K562 (cell line): ENCODE data around the gene ZNF213. TPM values are rescaled to one million over a fixed set of nuclear protein-coding genes. Genes with fewer than 3 reads are reported as not detected.

ENCODE experiments used
- ATF1 ChIP-seq, 2 experiments: fragments of 450-650 bp in 1 of 2; IDR thresholded peaks; 2 replicates each; pipeline ENCODE4 v1.6.1; 2016; ENCODE audit warnings: missing compliant biosample characterization in 1 of 2, missing genetic modification characterization in 1 of 2
- CBX1 ChIP-seq: sonication (generic); IDR thresholded peaks from 2 replicates; pipeline ENCODE4 v1.6.1; 2016; ENCODE audit warnings: antibody characterized with exemption, low read depth, mild to moderate bottlenecking
- CHAMP1 ChIP-seq: fragments of 450-650 bp; IDR thresholded peaks from 2 replicates; pipeline ENCODE4 v1.6.1; 2016; ENCODE audit warnings: mild to moderate bottlenecking
- DIDO1 ChIP-seq: fragments of 450-650 bp; IDR thresholded peaks from 2 replicates; pipeline ENCODE4 v1.6.1; 2016; ENCODE audit warnings: low read depth, missing biosample characterization, missing genetic modification characterization
- FOXM1 ChIP-seq, 2 experiments: fragments of 450-650 bp in 1 of 2; sonication (generic) in 1 of 2; formaldehyde crosslinking in 1 of 2; IDR thresholded peaks; 2 replicates each; pipeline versions ENCODE4 v1.6.1 to v1.9.0; 2017 to 2022; ENCODE audit warnings: low read depth in 2 of 2, mild to moderate bottlenecking in 2 of 2, missing genetic modification reagents in 1 of 2, moderate library complexity in 1 of 2
- JUND ChIP-seq, 2 experiments: IDR thresholded peaks; 2 replicates in 1 of 2; 3 replicates in 1 of 2; pipeline ENCODE4 v1.6.1; 2011; ENCODE audit warnings: borderline replicate concordance in 2 of 2, low read depth in 2 of 2, low read length in 2 of 2, improper control_type of control experiment in 1 of 2, missing biosample characterization in 1 of 2, missing genetic modification characterization in 1 of 2, missing genetic modification reagents in 1 of 2
- MAZ ChIP-seq, 2 experiments: fragments of 450-650 bp in 1 of 2; sonication (generic) in 1 of 2; formaldehyde crosslinking; IDR thresholded peaks in 1 of 2; conservative IDR thresholded peaks in 1 of 2; 2 replicates each; pipeline versions ENCODE4 v1.4.0 to v1.5.0; 2020; ENCODE audit warnings: mild to moderate bottlenecking in 1 of 2, missing genetic modification reagents in 1 of 2
- MXI1 ChIP-seq: IDR thresholded peaks from 2 replicates; pipeline ENCODE4 v1.6.1; 2011; ENCODE audit warnings: low read depth, mild to moderate bottlenecking, improper control_type of control experiment, low read length
- RAD21 ChIP-seq, 2 experiments: fragments of 250-450 bp in 1 of 2; fragments of 450-650 bp in 1 of 2; sonication (Bioruptor Pico) in 1 of 2; formaldehyde crosslinking in 1 of 2; IDR thresholded peaks in 1 of 2; conservative IDR thresholded peaks in 1 of 2; 2 replicates each; pipeline versions ENCODE4 v1.4.0 to v1.8.0; 2020 to 2022; ENCODE audit warnings: mild to moderate bottlenecking in 2 of 2, moderate library complexity in 1 of 2
- RBBP5 ChIP-seq: fragments of 200-600 bp; sonication (generic); IDR thresholded peaks from 2 replicates; pipeline ENCODE4 v1.6.1; 2012; ENCODE audit warnings: borderline replicate concordance, mild to moderate bottlenecking, low read length, control low read depth, inconsistent platforms; ENCODE audit not compliant: insufficient read depth, poor library complexity, severe bottlenecking
- RUNX1 ChIP-seq: sonication (generic); IDR thresholded peaks from 2 replicates; pipeline ENCODE4 v1.6.1; 2016; ENCODE audit warnings: antibody characterized with exemption, low read depth
- SREBF1 ChIP-seq: fragments of 150-350 bp; IDR thresholded peaks from 2 replicates; pipeline ENCODE4 v1.6.1; 2014; ENCODE audit warnings: antibody characterized with exemption, low read depth, low read length, borderline replicate concordance
- SUPT5H ChIP-seq: fragments of 450-650 bp; IDR thresholded peaks from 2 replicates; pipeline ENCODE4 v1.6.1; 2016
- TAF7 ChIP-seq: fragments of 450-650 bp; IDR thresholded peaks from 2 replicates; pipeline ENCODE4 v1.6.1; 2016; ENCODE audit warnings: missing genetic modification characterization, missing compliant biosample characterization
- TAF9B ChIP-seq: fragments of 450-650 bp; IDR thresholded peaks from 2 replicates; pipeline ENCODE4 v1.6.1; 2018; ENCODE audit warnings: mild to moderate bottlenecking; ENCODE audit not compliant: partially characterized antibody
- TBP ChIP-seq: optimal IDR thresholded peaks from 2 replicates; pipeline ENCODE3; 2011; ENCODE audit warnings: low read depth, low read length, improper control_type of control experiment
- TOE1 ChIP-seq, 2 experiments: fragments of 450-650 bp in 1 of 2; sonication (generic) in 1 of 2; formaldehyde crosslinking in 1 of 2; IDR thresholded peaks; 2 replicates each; pipeline versions ENCODE4 v1.7.1 to v1.8.0; 2016 to 2022; ENCODE audit warnings: borderline replicate concordance in 2 of 2, mild to moderate bottlenecking in 2 of 2, antibody characterized with exemption in 1 of 2, inconsistent platforms in 1 of 2, low read depth in 1 of 2, missing genetic modification reagents in 1 of 2, moderate library complexity in 1 of 2
- TRIM24 ChIP-seq, 2 experiments: fragments of 450-650 bp; IDR thresholded peaks; 2 replicates each; pipeline ENCODE4 v1.6.1; 2016
- ZNF12 ChIP-seq: sonication (generic); formaldehyde crosslinking; IDR thresholded peaks from 2 replicates; pipeline ENCODE4 v1.4.0; 2020; ENCODE audit warnings: mild to moderate bottlenecking, missing genetic modification reagents
- ZNF134 ChIP-seq: fragments of 250-450 bp; sonication (Bioruptor Pico); conservative IDR thresholded peaks from 2 replicates; pipeline ENCODE4 v1.4.0; 2020
- ZNF436 ChIP-seq: fragments of 250-450, 450-650 bp; sonication (Bioruptor Pico); formaldehyde crosslinking; IDR thresholded peaks from 2 replicates; pipeline ENCODE4 v1.7.0; 2020; ENCODE audit warnings: mild to moderate bottlenecking
- polyA plus RNA-seq, 8 experiments: library from polyadenylated mRNA; depleted of rRNA in 4 of 8; stranded (reverse) in 5 of 8; unstranded in 3 of 8; fragments of >200 nt; fragmentation: Nextera tagmentation in 2 of 8; fragmentation: Illumina TruSeq in 1 of 8; extraction: Ambion mirVana in 2 of 8; extraction: Trizol in 1 of 8; gene quantifications; 2 replicates each; pipeline versions ENCODE4 v1.2.1 to v1.2.3, GENCODE V29; 2011 to 2014; ENCODE audit warnings: inconsistent platforms in 1 of 8, missing spikeins in 1 of 8
- total RNA-seq, 7 experiments: library from RNA; depleted of rRNA in 6 of 7; stranded (reverse); fragments of >200 nt in 6 of 7; fragmentation: Illumina TruSeq in 2 of 7; extraction: Trizol in 2 of 7; gene quantifications; 2 replicates each; pipeline versions ENCODE4 v1.2.1 to v1.2.3, GENCODE V29; 2011 to 2021; ENCODE audit warnings: low replicate concordance in 1 of 7
- TF ChIP-seq, protein P1 (sequence below), 2 experiments: IDR thresholded peaks; 2 replicates each; pipeline ENCODE4 v1.6.1; 2011; ENCODE audit warnings: borderline replicate concordance in 1 of 2, control low read depth in 1 of 2, low read depth in 1 of 2, low read length in 1 of 2, mild to moderate bottlenecking in 1 of 2, mixed read lengths in 1 of 2, moderate library complexity in 1 of 2; ENCODE audit not compliant: insufficient read depth in 1 of 2, insufficient read length in 1 of 2, poor library complexity in 1 of 2, severe bottlenecking in 1 of 2; ENCODE audit errors: extremely low read depth in 1 of 2

The ZNF213 gene
- total and polyA plus RNA-seq, 9 of the 15 experiments (the other 6 are each of a cell fraction or from before 2014, with no cell fraction given) = 0.49 to 10.0 (median 1.8) TPM

DNA sequence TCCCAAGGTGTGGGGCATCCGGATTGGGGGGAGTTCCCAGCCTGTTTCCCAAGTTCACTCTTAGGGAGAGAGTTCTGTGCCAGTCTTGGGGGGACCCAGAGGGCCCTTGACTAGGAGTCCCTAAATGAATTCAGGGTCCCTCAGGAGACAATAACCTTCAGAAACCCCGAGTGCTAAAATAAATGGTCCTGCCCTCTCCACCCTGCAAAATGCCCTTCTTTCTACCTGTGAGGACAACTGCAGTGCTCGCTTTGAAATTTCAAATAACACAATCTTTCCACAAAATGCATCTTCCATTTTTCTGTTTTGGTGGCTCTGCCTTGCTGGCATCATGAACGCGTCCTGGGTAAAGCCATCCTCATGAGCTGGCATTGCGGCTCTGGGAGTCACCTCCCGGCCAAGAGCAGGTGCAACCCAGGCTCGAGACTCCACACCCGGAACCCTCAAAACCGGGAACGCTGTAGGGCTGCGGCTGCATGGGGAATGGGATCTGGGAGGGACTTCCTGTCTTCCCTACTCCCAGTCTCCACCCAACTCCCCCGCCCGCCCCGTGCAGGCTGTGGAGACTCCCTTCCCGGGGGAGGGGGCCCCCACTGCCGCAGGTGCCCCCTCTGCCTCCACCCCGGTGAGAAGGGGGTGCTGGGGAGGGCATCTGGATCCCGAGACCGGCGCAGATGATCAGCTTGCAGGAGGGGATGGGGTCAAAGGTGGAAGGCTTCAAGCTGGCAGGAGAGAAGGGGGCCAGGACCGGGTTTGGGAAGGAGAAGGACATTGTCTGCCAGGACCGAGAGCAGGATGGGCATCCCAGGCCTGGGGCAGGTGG lies 22.6 kb upstream of the ZNF213 start, which contains the start of gene ZNF205 (continued):
- TF ChIP-seq TOE1 (IDR thresholded peaks at IDR 0.05; ENCODE audit: borderline replicate concordance) = peak; percentile 60; the same call in 1 of the 2 replicates
- TF ChIP-seq TOE1 (CRISPR knock-in tag; IDR thresholded peaks at IDR 0.05; ENCODE audit: borderline replicate concordance, low read depth) = no peak
- no peak for TF ChIP-seq ZNF12 (CRISPR knock-in tag)
- TF ChIP-seq RUNX1 = no peak
- TF ChIP-seq RAD21 (CRISPR knock-in tag; conservative IDR thresholded peaks at IDR 0.05 in 1 of 2, IDR thresholded peaks at IDR 0.05 in 1 of 2) = peak in 1 of 2 experiments; percentile 24; a peak in 1 of 4 replicates
- TF ChIP-seq TAF7 (tag) = peak; percentile 84
- TF ChIP-seq MXI1 = 0 out of 2 replicates have a peak, but pooled peaks have one; percentile 34
- no peak for TF ChIP-seq ZNF436 (CRISPR knock-in tag)
- TF ChIP-seq, protein P1, sequence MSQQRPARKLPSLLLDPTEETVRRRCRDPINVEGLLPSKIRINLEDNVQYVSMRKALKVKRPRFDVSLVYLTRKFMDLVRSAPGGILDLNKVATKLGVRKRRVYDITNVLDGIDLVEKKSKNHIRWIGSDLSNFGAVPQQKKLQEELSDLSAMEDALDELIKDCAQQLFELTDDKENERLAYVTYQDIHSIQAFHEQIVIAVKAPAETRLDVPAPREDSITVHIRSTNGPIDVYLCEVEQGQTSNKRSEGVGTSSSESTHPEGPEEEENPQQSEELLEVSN (IDR thresholded peaks at IDR 0.05; ENCODE audit: borderline replicate concordance in 1 of 2, extremely low read depth in 1 of 2, insufficient read depth in 1 of 2, insufficient read length in 1 of 2, low read depth in 1 of 2, low read length in 1 of 2, poor library complexity in 1 of 2, severe bottlenecking in 1 of 2) = no peak
- no peak for TF ChIP-seq FOXM1 (IDR thresholded peaks at IDR 0.05; ENCODE audit: low read depth)
- no peak for TF ChIP-seq FOXM1 (CRISPR knock-in tag; IDR thresholded peaks at IDR 0.05; ENCODE audit: low read depth)
- TF ChIP-seq ATF1 (CRISPR knock-in tag; IDR thresholded peaks at IDR 0.05) = no peak
- TF ChIP-seq ATF1 (tag; IDR thresholded peaks at IDR 0.05) = 0 out of 2 replicates have a peak, but pooled peaks have one; percentile 29
- no peak for TF ChIP-seq CHAMP1
- peak; percentile 67; the same call in 1 of the 2 replicates for TF ChIP-seq JUND (IDR thresholded peaks at IDR 0.05; ENCODE audit: borderline replicate concordance, low read depth, low read length)
- TF ChIP-seq JUND (tag; IDR thresholded peaks at IDR 0.05; ENCODE audit: borderline replicate concordance, low read depth, low read length) = peak; percentile 26; the same call in 1 of the 3 replicates
- TF ChIP-seq CBX1 = peak; percentile 45; the same call in 1 of the 2 replicates
- TF ChIP-seq SREBF1 = no peak
- peak; percentile 81 for TF ChIP-seq TAF9B
- TF ChIP-seq SUPT5H = peak; percentile 54
- peak; percentile 95 for TF ChIP-seq DIDO1 (tag)
- peak; percentile 89 to 96 for TF ChIP-seq MAZ (CRISPR knock-in tag; conservative IDR thresholded peaks at IDR 0.05 in 1 of 2, IDR thresholded peaks at IDR 0.05 in 1 of 2)
- peak; percentile 68 for TF ChIP-seq TBP
- peak; percentile 55 for TF ChIP-seq RBBP5
- TF ChIP-seq TRIM24 (IDR thresholded peaks at IDR 0.05) = peak in 1 of 2 experiments; percentile 96; a peak in 2 of 4 replicates
- TF ChIP-seq ZNF134 (CRISPR knock-in tag) = no peak
